GM12801 (cell line): Measurements from ENCODE around the gene FADS1.

Experiments
- TF ChIP-seq, protein P1 (sequence below): IDR thresholded peaks from one replicate; pipeline ENCODE4 v1.5.1; 2011; ENCODE audit warnings: control low read depth; ENCODE audit not compliant: insufficient read length; ENCODE audit errors: extremely low read depth

Gene FADS1

GRCh38 chr11:61771195-61771894 is 45.5 kb downstream of the FADS1 start:
- TF ChIP-seq, protein P1, sequence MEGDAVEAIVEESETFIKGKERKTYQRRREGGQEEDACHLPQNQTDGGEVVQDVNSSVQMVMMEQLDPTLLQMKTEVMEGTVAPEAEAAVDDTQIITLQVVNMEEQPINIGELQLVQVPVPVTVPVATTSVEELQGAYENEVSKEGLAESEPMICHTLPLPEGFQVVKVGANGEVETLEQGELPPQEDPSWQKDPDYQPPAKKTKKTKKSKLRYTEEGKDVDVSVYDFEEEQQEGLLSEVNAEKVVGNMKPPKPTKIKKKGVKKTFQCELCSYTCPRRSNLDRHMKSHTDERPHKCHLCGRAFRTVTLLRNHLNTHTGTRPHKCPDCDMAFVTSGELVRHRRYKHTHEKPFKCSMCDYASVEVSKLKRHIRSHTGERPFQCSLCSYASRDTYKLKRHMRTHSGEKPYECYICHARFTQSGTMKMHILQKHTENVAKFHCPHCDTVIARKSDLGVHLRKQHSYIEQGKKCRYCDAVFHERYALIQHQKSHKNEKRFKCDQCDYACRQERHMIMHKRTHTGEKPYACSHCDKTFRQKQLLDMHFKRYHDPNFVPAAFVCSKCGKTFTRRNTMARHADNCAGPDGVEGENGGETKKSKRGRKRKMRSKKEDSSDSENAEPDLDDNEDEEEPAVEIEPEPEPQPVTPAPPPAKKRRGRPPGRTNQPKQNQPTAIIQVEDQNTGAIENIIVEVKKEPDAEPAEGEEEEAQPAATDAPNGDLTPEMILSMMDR: no peak

- TF ChIP-seq, protein P1: no peak
Observed at GRCh38 chr11:61769946-61770683, 46.7 kb downstream of the FADS1 start.

- TF ChIP-seq, protein P1: no peak
Observed at GRCh38 chr11:61769169-61769920, 47.5 kb downstream of the FADS1 start.

DNA sequence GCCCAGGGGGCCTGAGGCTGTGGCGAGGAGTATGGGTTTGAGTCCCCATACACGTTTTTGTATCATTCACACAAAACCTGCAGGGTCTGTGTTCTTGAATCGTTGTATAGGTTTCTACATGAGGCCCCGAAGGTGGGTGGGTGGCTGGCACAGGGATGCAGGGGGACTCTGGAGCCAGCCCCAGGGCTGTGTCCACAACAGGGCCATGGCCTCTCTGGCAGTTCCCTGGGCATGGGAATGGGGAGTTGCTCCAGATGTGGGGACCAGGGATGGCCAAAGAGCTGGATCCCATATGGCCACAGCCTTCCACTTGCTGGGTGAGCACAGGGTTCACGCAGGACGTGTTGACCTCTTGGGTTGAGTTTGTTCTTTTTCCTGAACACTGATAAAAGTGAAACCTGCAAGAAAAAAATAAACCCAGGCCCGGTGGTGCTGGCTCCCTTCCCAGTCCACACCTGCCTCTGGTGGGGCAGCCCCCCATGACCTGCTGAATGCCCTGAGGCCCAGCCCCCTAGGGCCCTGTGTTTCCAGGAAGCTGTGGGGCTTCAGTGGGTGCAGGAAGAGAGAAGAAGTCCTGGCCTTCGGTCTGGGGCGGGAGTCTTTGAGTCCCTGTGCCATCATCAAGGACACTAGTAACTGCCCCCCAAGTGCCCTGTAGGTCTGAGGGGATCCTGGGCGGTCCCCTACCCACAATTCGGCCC is 48.3 kb downstream of the FADS1 start:
- TF ChIP-seq, protein P1: no peak

- TF ChIP-seq, protein P1: no peak
Observed at GRCh38 chr11:61766353-61766841, 50.4 kb downstream of the FADS1 start.

- TF ChIP-seq, protein P1: no peak
Observed at GRCh38 chr11:61765550-61766253, 51.1 kb downstream of the FADS1 start.
